ENCODE results near the gene ADGRB3. TPM values are rescaled to one million over a fixed set of nuclear protein-coding genes. Genes with fewer than 3 reads are reported as not detected.

Gene ADGRB3
- total RNA-seq, 1 donor from 2014 or later: 1.5 TPM

DNA sequence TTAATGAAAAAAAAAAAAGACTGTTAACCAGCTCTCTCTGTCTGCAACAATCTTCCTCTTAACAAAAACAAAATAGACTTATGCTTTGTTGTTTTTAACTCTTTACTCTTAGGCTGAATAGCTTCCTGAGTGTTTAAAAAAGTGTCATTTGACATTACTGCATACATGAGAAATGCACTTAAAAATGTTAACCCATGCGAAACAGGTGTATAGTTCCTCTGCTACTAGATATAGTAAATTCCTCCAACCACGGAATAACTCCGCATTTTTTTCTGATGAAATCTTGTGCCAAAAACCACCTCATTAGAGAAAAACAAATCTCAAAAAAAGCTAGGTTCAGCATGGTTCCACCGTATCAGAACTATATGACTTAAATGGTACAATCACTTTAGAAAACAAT, 426.0 kb downstream of the ADGRB3 start:
- H3K27me3 ChIP-seq (ENCODE audit: low read depth): no peaks in the 10 kb centered on the region
- H3K36me3 ChIP-seq: no peaks in the 10 kb centered on the region
- no peaks in the 10 kb centered on the region for H3K4me1 ChIP-seq
- H3K27ac ChIP-seq (replicated peaks): no peak overlapping the region
- no peak overlapping the region for H3K4me3 ChIP-seq
- intact Hi-C loops (cut with micrococcal nuclease): no loop called here
- DNase-seq: no peak
- no peaks in the 10 kb centered on the region for H3K9me3 ChIP-seq (replicated peaks)
- TF ChIP-seq, protein P1, sequence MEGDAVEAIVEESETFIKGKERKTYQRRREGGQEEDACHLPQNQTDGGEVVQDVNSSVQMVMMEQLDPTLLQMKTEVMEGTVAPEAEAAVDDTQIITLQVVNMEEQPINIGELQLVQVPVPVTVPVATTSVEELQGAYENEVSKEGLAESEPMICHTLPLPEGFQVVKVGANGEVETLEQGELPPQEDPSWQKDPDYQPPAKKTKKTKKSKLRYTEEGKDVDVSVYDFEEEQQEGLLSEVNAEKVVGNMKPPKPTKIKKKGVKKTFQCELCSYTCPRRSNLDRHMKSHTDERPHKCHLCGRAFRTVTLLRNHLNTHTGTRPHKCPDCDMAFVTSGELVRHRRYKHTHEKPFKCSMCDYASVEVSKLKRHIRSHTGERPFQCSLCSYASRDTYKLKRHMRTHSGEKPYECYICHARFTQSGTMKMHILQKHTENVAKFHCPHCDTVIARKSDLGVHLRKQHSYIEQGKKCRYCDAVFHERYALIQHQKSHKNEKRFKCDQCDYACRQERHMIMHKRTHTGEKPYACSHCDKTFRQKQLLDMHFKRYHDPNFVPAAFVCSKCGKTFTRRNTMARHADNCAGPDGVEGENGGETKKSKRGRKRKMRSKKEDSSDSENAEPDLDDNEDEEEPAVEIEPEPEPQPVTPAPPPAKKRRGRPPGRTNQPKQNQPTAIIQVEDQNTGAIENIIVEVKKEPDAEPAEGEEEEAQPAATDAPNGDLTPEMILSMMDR (IDR thresholded peaks at IDR 0.05; ENCODE audit: borderline replicate concordance): no peak

DNA sequence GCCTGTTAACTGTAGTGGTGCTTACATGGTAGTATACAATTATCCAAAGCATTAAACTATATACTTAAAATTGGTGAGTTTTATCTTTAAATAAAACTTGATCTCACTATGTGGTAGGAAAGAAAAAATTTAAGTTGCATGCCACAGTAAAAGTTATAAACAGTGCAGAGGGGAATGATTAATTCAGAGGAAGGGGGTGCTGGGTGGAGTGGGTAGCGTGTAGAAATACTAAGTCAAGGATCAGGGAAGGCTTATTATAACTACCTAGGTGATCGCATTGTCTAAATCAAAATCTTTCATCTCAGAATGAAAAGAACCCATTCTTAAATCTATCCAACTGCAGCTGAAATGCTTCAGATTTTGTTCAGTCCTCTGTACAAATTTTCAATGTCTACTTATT, 428.3 kb downstream of the ADGRB3 start:
- Histone ChIP-seq H3K27ac (replicated peaks) (no peak overlapping the region), H3K36me3 (no peaks in the 10 kb centered on the region), H3K4me1 (no peaks in the 10 kb centered on the region), H3K9me3 (replicated peaks) (no peaks in the 10 kb centered on the region), H3K27me3 (ENCODE audit: low read depth) (no peaks in the 10 kb centered on the region), H3K4me3 (no peak overlapping the region)
- no peak for DNase-seq
- TF ChIP-seq, protein P1 (IDR thresholded peaks at IDR 0.05; ENCODE audit: borderline replicate concordance): no peak
- intact Hi-C loops (cut with micrococcal nuclease): no loop called here

DNA sequence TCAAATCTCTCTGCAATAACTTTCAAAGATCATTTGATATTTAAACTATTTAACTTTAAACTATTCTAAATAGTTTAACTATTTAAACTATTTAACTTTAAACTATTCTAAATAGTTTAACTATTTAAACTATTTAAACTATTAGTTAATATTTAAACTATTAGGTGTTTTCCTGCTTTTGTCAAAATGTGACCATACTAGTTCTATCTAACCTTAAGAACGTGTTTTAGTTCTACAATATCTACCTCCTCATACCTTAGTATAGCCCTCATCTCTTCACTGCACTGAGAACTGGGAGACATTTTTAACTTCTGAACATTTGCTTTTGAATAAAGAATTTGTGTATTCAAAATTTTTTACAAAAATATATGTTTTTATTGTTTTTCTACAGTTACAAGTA, 429.1 kb downstream of the ADGRB3 start:
- intact Hi-C loops (cut with micrococcal nuclease): no loop called here
- H3K9me3 ChIP-seq (replicated peaks): no peaks in the 10 kb centered on the region
- no peak overlapping the region for H3K27ac ChIP-seq (replicated peaks)
- no peaks in the 10 kb centered on the region for H3K27me3 ChIP-seq (ENCODE audit: low read depth)
- TF ChIP-seq, protein P1 (IDR thresholded peaks at IDR 0.05; ENCODE audit: borderline replicate concordance): no peak
- H3K4me1 ChIP-seq: no peaks in the 10 kb centered on the region
- H3K4me3 ChIP-seq: no peak overlapping the region
- no peak for DNase-seq
- no peaks in the 10 kb centered on the region for H3K36me3 ChIP-seq

DNA sequence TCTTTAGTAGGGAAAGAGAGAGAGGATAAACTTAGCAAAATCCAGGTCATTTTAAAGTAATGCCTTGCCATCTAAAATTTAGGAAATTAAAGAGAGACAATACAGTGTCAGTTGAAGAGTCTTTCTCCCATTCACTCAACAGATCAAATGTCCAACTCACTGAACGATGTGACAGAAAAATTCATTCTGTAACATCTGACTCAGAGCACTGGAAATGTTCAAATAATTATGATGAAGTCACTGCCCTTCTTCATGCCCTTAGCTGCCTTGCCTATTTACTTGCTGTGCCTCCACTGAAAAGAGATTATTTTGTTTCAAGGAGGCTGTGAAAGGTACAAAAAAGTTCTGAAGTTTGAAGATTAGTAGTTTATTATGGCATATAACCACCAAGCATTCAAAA, 434.8 kb downstream of the ADGRB3 start:
- no peak for DNase-seq
- Histone ChIP-seq H3K4me3 (no peak overlapping the region), H3K4me1 (no peaks in the 10 kb centered on the region), H3K27ac (replicated peaks) (no peak overlapping the region), H3K27me3 (ENCODE audit: low read depth) (no peaks in the 10 kb centered on the region), H3K36me3 (no peaks in the 10 kb centered on the region), H3K9me3 (replicated peaks) (no peaks in the 10 kb centered on the region)
- intact Hi-C loops (cut with micrococcal nuclease): no loop called here
- TF ChIP-seq, protein P1 (IDR thresholded peaks at IDR 0.05; ENCODE audit: borderline replicate concordance): no peak

DNA sequence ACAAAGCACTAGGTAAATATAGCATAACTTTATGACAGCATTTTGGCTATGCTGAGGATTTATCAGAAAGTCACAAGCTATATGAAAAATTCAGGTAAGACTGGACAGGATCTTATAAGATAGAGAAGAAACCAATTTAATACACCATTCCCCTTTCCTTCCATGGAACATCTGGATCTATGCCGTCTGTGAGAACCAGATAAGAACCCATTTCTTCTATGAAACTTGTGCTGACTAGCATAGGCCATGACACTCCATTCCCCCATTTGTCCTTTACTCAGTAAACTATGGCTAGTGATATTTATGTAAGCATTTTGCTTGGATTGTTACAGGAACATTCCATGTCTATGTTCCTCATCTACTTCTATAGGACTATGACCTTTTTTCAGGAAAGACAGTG, 437.7 kb downstream of the ADGRB3 start:
- H3K27ac ChIP-seq (replicated peaks): no peak overlapping the region
- intact Hi-C loops (cut with micrococcal nuclease): no loop called here
- H3K4me3 ChIP-seq: no peak overlapping the region
- H3K27me3 ChIP-seq (ENCODE audit: low read depth): no peaks in the 10 kb centered on the region
- DNase-seq: no peak
- H3K4me1 ChIP-seq: no peaks in the 10 kb centered on the region
- no peaks in the 10 kb centered on the region for H3K9me3 ChIP-seq (replicated peaks)
- H3K36me3 ChIP-seq: no peaks in the 10 kb centered on the region
- TF ChIP-seq, protein P1 (IDR thresholded peaks at IDR 0.05; ENCODE audit: borderline replicate concordance): no peak
